Measurements from ENCODE around the gene STAT5B.

The STAT5B gene

DNA sequence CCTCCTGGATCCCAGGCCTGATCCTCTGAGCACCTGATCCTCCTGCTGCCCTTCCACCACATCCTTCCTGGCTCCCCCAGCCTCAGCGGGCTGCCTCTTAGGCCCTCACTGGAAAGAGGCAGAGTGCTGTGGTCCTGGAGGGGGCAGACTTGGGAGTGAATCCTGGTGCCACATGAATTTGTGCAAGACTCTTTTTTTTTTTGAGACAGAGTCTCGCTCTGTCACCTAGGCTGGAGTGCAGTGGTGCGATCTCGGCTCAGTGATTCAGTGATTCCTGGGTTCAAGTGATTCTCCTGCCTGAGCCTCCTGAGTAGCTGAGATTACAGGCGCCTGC, 84.9 kb downstream of the STAT5B start:
- no peak for ATAC-seq
- TF ChIP-seq, protein P1, sequence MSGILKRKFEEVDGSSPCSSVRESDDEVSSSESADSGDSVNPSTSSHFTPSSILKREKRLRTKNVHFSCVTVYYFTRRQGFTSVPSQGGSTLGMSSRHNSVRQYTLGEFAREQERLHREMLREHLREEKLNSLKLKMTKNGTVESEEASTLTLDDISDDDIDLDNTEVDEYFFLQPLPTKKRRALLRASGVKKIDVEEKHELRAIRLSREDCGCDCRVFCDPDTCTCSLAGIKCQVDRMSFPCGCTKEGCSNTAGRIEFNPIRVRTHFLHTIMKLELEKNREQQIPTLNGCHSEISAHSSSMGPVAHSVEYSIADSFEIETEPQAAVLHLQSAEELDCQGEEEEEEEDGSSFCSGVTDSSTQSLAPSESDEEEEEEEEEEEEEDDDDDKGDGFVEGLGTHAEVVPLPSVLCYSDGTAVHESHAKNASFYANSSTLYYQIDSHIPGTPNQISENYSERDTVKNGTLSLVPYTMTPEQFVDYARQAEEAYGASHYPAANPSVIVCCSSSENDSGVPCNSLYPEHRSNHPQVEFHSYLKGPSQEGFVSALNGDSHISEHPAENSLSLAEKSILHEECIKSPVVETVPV (CRISPR knock-in tag; IDR thresholded peaks at IDR 0.05), result no peak
- TF ChIP-seq ISL1 (CRISPR knock-in tag; IDR thresholded peaks at IDR 0.05) (no peak), TOX (CRISPR knock-in tag; IDR thresholded peaks at IDR 0.05; ENCODE audit: borderline replicate concordance) (no peak), GLIS3 (CRISPR knock-in tag; IDR thresholded peaks at IDR 0.05) (no peak), SNAI2 (CRISPR knock-in tag; IDR thresholded peaks at IDR 0.05) (no peak), PPARA (CRISPR knock-in tag; IDR thresholded peaks at IDR 0.05; ENCODE audit: borderline replicate concordance) (no peak), ZNF565 (CRISPR knock-in tag; conservative IDR thresholded peaks at IDR 0.05; ENCODE audit: low read depth) (no peak)
- TF ChIP-seq, protein P2, sequence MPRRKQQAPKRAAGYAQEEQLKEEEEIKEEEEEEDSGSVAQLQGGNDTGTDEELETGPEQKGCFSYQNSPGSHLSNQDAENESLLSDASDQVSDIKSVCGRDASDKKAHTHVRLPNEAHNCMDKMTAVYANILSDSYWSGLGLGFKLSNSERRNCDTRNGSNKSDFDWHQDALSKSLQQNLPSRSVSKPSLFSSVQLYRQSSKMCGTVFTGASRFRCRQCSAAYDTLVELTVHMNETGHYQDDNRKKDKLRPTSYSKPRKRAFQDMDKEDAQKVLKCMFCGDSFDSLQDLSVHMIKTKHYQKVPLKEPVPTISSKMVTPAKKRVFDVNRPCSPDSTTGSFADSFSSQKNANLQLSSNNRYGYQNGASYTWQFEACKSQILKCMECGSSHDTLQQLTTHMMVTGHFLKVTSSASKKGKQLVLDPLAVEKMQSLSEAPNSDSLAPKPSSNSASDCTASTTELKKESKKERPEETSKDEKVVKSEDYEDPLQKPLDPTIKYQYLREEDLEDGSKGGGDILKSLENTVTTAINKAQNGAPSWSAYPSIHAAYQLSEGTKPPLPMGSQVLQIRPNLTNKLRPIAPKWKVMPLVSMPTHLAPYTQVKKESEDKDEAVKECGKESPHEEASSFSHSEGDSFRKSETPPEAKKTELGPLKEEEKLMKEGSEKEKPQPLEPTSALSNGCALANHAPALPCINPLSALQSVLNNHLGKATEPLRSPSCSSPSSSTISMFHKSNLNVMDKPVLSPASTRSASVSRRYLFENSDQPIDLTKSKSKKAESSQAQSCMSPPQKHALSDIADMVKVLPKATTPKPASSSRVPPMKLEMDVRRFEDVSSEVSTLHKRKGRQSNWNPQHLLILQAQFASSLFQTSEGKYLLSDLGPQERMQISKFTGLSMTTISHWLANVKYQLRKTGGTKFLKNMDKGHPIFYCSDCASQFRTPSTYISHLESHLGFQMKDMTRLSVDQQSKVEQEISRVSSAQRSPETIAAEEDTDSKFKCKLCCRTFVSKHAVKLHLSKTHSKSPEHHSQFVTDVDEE (CRISPR knock-in tag; IDR thresholded peaks at IDR 0.05), result no peak
- TF ChIP-seq, protein P3, sequence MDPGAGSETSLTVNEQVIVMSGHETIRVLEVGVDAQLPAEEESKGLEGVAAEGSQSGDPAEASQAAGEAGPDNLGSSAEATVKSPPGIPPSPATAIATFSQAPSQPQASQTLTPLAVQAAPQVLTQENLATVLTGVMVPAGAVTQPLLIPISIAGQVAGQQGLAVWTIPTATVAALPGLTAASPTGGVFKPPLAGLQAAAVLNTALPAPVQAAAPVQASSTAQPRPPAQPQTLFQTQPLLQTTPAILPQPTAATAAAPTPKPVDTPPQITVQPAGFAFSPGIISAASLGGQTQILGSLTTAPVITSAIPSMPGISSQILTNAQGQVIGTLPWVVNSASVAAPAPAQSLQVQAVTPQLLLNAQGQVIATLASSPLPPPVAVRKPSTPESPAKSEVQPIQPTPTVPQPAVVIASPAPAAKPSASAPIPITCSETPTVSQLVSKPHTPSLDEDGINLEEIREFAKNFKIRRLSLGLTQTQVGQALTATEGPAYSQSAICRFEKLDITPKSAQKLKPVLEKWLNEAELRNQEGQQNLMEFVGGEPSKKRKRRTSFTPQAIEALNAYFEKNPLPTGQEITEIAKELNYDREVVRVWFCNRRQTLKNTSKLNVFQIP (CRISPR knock-in tag; IDR thresholded peaks at IDR 0.05; ENCODE audit: borderline replicate concordance, low read depth), result no peak

DNA sequence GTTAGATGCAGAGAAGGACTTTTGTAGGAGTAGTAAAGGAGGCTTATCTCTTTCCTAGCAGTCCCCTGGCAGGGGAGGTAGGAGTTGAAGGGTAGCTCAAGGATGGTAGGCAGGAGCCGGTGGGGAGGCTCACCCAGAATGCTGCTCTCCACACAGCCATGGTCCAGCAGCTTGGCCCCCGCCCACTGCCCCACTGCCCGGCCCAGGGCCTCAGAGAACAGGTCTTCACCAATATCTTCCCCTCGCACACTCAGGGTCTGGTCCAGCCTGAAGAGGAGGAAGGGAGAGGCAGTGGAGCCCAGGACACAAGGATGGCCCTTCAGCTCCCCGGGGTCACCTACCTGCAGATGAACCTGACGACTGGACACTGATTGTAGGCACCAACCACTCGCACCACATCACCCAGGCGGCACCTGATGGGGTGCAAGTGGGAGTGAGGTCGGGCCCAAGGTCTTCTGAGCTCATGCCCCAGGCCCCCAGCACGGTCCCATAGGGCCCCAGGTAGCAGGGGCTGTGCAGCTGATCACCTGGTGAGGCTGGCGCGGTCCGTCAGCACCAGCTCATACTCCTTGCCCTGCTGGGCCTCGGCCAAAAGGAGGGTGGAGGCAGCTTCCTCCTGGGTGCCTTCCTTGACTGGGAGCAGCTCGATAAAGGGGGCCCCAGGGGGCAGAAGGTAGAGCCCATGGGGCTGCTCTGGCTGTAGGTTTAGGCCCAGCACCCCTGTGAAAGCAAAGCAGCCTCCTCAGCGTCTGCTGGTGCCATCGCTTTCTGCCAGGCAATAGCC, 85.5 kb downstream of the STAT5B start:
- no peak for ATAC-seq
- TF ChIP-seq ISL1 (CRISPR knock-in tag; IDR thresholded peaks at IDR 0.05) (no peak), ZNF565 (CRISPR knock-in tag; conservative IDR thresholded peaks at IDR 0.05; ENCODE audit: low read depth) (no peak), ZC3H10 (CRISPR knock-in tag; IDR thresholded peaks at IDR 0.05) (no peak)

DNA sequence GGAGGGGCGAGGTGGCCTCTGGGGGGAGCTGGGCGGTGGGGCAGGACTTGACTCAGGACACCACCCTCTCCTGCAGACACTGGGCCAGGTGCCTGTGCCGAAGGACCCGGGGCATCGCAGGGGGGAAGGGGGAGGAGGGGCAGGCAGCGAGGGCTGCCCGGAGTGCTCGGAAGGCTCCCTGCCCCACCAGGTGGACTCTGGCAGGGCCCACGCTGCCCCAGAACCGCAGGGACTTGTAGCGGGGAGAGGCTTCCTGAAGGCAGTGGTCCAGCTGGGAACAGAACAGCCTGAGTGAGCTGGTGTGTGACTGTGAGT, 86.6 kb downstream of the STAT5B start:
- no peak for ATAC-seq
- TF ChIP-seq RARB (CRISPR knock-in tag; IDR thresholded peaks at IDR 0.05) (no peak), PPARA (CRISPR knock-in tag; IDR thresholded peaks at IDR 0.05; ENCODE audit: borderline replicate concordance) (no peak), BACH2 (CRISPR knock-in tag; IDR thresholded peaks at IDR 0.05; ENCODE audit: borderline replicate concordance) (no peak), ZFP30 (CRISPR knock-in tag; IDR thresholded peaks at IDR 0.05) (no peak), GLIS3 (CRISPR knock-in tag; IDR thresholded peaks at IDR 0.05) (no peak), CSDC2 (CRISPR knock-in tag; IDR thresholded peaks at IDR 0.05) (no peak), ARNTL (CRISPR knock-in tag; IDR thresholded peaks at IDR 0.05; ENCODE audit: borderline replicate concordance, low read depth) (no peak), TCF4 (CRISPR knock-in tag; IDR thresholded peaks at IDR 0.05; ENCODE audit: borderline replicate concordance) (no peak), ESRRG (CRISPR knock-in tag; IDR thresholded peaks at IDR 0.05) (no peak), ZNF565 (CRISPR knock-in tag; conservative IDR thresholded peaks at IDR 0.05; ENCODE audit: low read depth) (no peak), ZNF8 (CRISPR knock-in tag; IDR thresholded peaks at IDR 0.05) (no peak), OSR1 (CRISPR knock-in tag; IDR thresholded peaks at IDR 0.05) (no peak), ZNF70 (CRISPR knock-in tag; IDR thresholded peaks at IDR 0.05) (no peak), TOX (CRISPR knock-in tag; IDR thresholded peaks at IDR 0.05; ENCODE audit: borderline replicate concordance) (no peak), ZC3H10 (CRISPR knock-in tag; IDR thresholded peaks at IDR 0.05) (no peak)
- TF ChIP-seq, protein P1 (CRISPR knock-in tag; IDR thresholded peaks at IDR 0.05), result no peak
- TF ChIP-seq, protein P3 (CRISPR knock-in tag; IDR thresholded peaks at IDR 0.05; ENCODE audit: borderline replicate concordance, low read depth), result no peak
- TF ChIP-seq, protein P2 (CRISPR knock-in tag; IDR thresholded peaks at IDR 0.05), result no peak
- TF ChIP-seq, protein P4, sequence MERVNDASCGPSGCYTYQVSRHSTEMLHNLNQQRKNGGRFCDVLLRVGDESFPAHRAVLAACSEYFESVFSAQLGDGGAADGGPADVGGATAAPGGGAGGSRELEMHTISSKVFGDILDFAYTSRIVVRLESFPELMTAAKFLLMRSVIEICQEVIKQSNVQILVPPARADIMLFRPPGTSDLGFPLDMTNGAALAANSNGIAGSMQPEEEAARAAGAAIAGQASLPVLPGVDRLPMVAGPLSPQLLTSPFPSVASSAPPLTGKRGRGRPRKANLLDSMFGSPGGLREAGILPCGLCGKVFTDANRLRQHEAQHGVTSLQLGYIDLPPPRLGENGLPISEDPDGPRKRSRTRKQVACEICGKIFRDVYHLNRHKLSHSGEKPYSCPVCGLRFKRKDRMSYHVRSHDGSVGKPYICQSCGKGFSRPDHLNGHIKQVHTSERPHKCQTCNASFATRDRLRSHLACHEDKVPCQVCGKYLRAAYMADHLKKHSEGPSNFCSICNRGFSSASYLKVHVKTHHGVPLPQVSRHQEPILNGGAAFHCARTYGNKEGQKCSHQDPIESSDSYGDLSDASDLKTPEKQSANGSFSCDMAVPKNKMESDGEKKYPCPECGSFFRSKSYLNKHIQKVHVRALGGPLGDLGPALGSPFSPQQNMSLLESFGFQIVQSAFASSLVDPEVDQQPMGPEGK (CRISPR knock-in tag; IDR thresholded peaks at IDR 0.05; ENCODE audit: borderline replicate concordance), result no peak

All from SK-N-SH treated with all-trans-retinoic acid at 6 μM for 48 hours (cell line).